DND-41 (cell line): ENCODE measurements around the gene DNASE1L3.

Source experiments
- ATAC-seq: fragments of 200-7000 bp; cut with Tn5 transposase; 3 replicates; pipeline ENCODE4 v1.9.1; 2021; ENCODE audit warnings: low read depth; ENCODE audit not compliant: insufficient read depth
- DNase-seq: peaks from one replicate; pipeline ENCODE4 v3.0.0-alpha.2; 2020
- H2AFZ ChIP-seq: 2 replicates; pipeline ENCODE4 v1.6.0; 2012; ENCODE audit warnings: low read depth, low read length
- H3K27ac ChIP-seq: 2 replicates; pipeline ENCODE4 v1.5.1; 2012; ENCODE audit warnings: low read length, inconsistent platforms
- H3K27me3 ChIP-seq: fragments of 200-600 bp; sonication (generic); 2 replicates; pipeline ENCODE4 v1.6.0; 2012; ENCODE audit warnings: low read length, mild to moderate bottlenecking, inconsistent platforms; ENCODE audit not compliant: insufficient read depth, poor library complexity
- H3K36me3 ChIP-seq: 2 replicates; pipeline ENCODE4 v1.5.1; 2012; ENCODE audit warnings: low read length, inconsistent platforms; ENCODE audit not compliant: insufficient read depth
- H3K4me1 ChIP-seq: 2 replicates; pipeline ENCODE4 v1.5.1; 2012; ENCODE audit warnings: mild to moderate bottlenecking, low read length; ENCODE audit not compliant: insufficient read depth
- H3K4me2 ChIP-seq: 2 replicates; pipeline ENCODE4 v1.6.0; 2012; ENCODE audit warnings: mild to moderate bottlenecking, moderate library complexity, low read length, inconsistent platforms; ENCODE audit not compliant: insufficient read depth
- H3K4me3 ChIP-seq, 2 experiments: fragments of 200-600 bp in 1 of 2; shearing (Covaris generic) in 1 of 2; 2 replicates each; pipeline ENCODE4 v1.5.1; 2012 to 2016; ENCODE audit warnings: inconsistent platforms in 2 of 2, low read length in 2 of 2, mild to moderate bottlenecking in 2 of 2, low read depth in 1 of 2, moderate library complexity in 1 of 2
- H3K79me2 ChIP-seq: 2 replicates; pipeline ENCODE4 v1.6.0; 2012; ENCODE audit warnings: low read length, inconsistent platforms; ENCODE audit not compliant: insufficient read depth
- H3K9ac ChIP-seq: 2 replicates; pipeline ENCODE4 v1.6.0; 2012; ENCODE audit warnings: low read depth, mild to moderate bottlenecking, inconsistent platforms, low read length, moderate library complexity
- H3K9me3 ChIP-seq: 2 replicates; pipeline ENCODE4 v1.5.1; 2012; ENCODE audit warnings: low read length, moderate library complexity, mild to moderate bottlenecking, inconsistent platforms; ENCODE audit not compliant: insufficient read depth, severe bottlenecking
- H4K20me1 ChIP-seq: 2 replicates; pipeline ENCODE4 v1.6.0; 2012; ENCODE audit warnings: low read length; ENCODE audit not compliant: insufficient read depth
- CTCF ChIP-seq: IDR thresholded peaks from 2 replicates; pipeline ENCODE4 v1.5.1; 2012; ENCODE audit warnings: borderline replicate concordance, low read length, moderate library complexity, mild to moderate bottlenecking; ENCODE audit not compliant: poor library complexity, severe bottlenecking; ENCODE audit errors: extremely low read depth
- EZH2 ChIP-seq: IDR thresholded peaks from 3 replicates; pipeline ENCODE4 v1.6.1; 2012; ENCODE audit warnings: borderline replicate concordance, low read depth, mild to moderate bottlenecking, moderate library complexity, low read length, inconsistent platforms; ENCODE audit not compliant: severe bottlenecking

DNASE1L3 gene

GRCh38 chr3:58256511-58256910 lies 45.7 kb upstream of the DNASE1L3 start:
- Histone ChIP-seq H3K27ac (no peak overlapping the region), H3K4me2 (no peak overlapping the region), H3K4me1 (no peaks in the 10 kb centered on the region), H3K9ac (no peak overlapping the region), H2AFZ (no peak overlapping the region), H3K9me3 (no peaks in the 10 kb centered on the region), H4K20me1 (no peaks in the 10 kb centered on the region), H3K36me3 (no peaks in the 10 kb centered on the region), H3K79me2 (no peaks in the 10 kb centered on the region), H3K27me3 (no peaks in the 10 kb centered on the region), H3K4me3 (no peak overlapping the region)
- ATAC-seq (no peak), DNase-seq (no peak)
- TF ChIP-seq EZH2 (no peak), CTCF (no peak)

- TF ChIP-seq EZH2 (no peak), CTCF (no peak)
- H3K27me3 ChIP-seq: no peaks in the 10 kb centered on the region
- no peaks in the 10 kb centered on the region for H4K20me1 ChIP-seq
- no peak overlapping the region for H3K4me3 ChIP-seq
- no peak overlapping the region for H3K4me2 ChIP-seq
- no peak overlapping the region for H2AFZ ChIP-seq
- no peaks in the 10 kb centered on the region for H3K79me2 ChIP-seq
- ATAC-seq (no peak), DNase-seq (no peak)
- H3K9me3 ChIP-seq: no peaks in the 10 kb centered on the region
- H3K9ac ChIP-seq: no peak overlapping the region
- H3K4me1 ChIP-seq: no peaks in the 10 kb centered on the region
- H3K36me3 ChIP-seq: no peaks in the 10 kb centered on the region
- H3K27ac ChIP-seq: no peak overlapping the region
Measured at GRCh38 chr3:58256061-58256460, 45.3 kb upstream of the DNASE1L3 start.

GRCh38 chr3:58254144-58254543 lies 43.4 kb upstream of the DNASE1L3 start:
- Histone ChIP-seq H3K9ac (no peak overlapping the region), H2AFZ (no peak overlapping the region), H3K4me2 (no peak overlapping the region), H3K27me3 (no peaks in the 10 kb centered on the region), H4K20me1 (peaks cover 3% of the 10 kb centered on the region; the same call in 1 of the 2 replicates), H3K27ac (no peak overlapping the region), H3K4me3 (no peak overlapping the region), H3K79me2 (no peaks in the 10 kb centered on the region), H3K4me1 (no peaks in the 10 kb centered on the region), H3K36me3 (no peaks in the 10 kb centered on the region), H3K9me3 (no peaks in the 10 kb centered on the region)
- no peak for TF ChIP-seq CTCF
- no peak for TF ChIP-seq EZH2
- no peak for ATAC-seq
- DNase-seq: no peak

GRCh38 chr3:58251631-58252035 lies 40.9 kb upstream of the DNASE1L3 start:
- TF ChIP-seq EZH2 (no peak), CTCF (no peak)
- ATAC-seq (no peak), DNase-seq (no peak)
- peaks cover 3% of the 10 kb centered on the region; the same call in 1 of the 2 replicates for H4K20me1 ChIP-seq
- no peaks in the 10 kb centered on the region for H3K9me3 ChIP-seq
- H3K9ac ChIP-seq: no peak overlapping the region
- no peak overlapping the region for H3K27ac ChIP-seq
- no peaks in the 10 kb centered on the region for H3K27me3 ChIP-seq
- H3K4me1 ChIP-seq: no peaks in the 10 kb centered on the region
- H3K4me2 ChIP-seq: no peak overlapping the region
- no peak overlapping the region for H2AFZ ChIP-seq
- no peak overlapping the region for H3K4me3 ChIP-seq
- no peaks in the 10 kb centered on the region for H3K79me2 ChIP-seq
- no peaks in the 10 kb centered on the region for H3K36me3 ChIP-seq
